Breast epithelium (tissue), 3 donors: ENCODE measurements around the gene ASF1A.

ENCODE experiments used
- CTCF ChIP-seq, 3 donors: fragments of 450-650 bp; IDR thresholded peaks; one replicate each; pipeline ENCODE4 v1.5.1; 2016 to 2017; ENCODE audit warnings: antibody characterized with exemption in 3 of 3, mild to moderate bottlenecking in 3 of 3, moderate library complexity in 3 of 3
- POLR2A ChIP-seq: fragments of 450-650 bp; IDR thresholded peaks from one replicate; pipeline ENCODE4 v1.6.1; 2016; ENCODE audit warnings: antibody characterized with exemption, mild to moderate bottlenecking, moderate library complexity
- POLR2AphosphoS5 ChIP-seq, 3 donors: sonication (generic); formaldehyde crosslinking; IDR thresholded peaks; one replicate each; pipeline ENCODE4 v1.6.1; 2017; ENCODE audit warnings: antibody characterized with exemption in 3 of 3

- TF ChIP-seq CTCF (IDR thresholded peaks at IDR 0.05) (no peak), POLR2AphosphoS5 (IDR thresholded peaks at IDR 0.05) (no peak), POLR2A (no peak)
These were observed 1.3 kb downstream of the ASF1A start for GRCh38 chr6:118895261-118895560.
